Smooth muscle cell of the umbilical artery (primary cell): ENCODE data around the gene MGAM2. TPM values are rescaled to one million over a fixed set of nuclear protein-coding genes. Genes with fewer than 3 reads are reported as not detected.

ENCODE experiments used
- total RNA-seq: library from RNA; depleted of rRNA; stranded (reverse); fragments of >200 nt; gene quantifications from 2 replicates; pipeline ENCODE4 v1.2.3, GENCODE V29; 2014

The MGAM2 gene
- not detected in 2 replicates for total RNA-seq

GRCh38 chr7:142111499-142111898 is at the start of gene MGAM2:
Gene MGAM2 (plus strand): TSS chr7:142111718. CDS start chr7:142116874, 5,156 bp downstream.

DNA sequence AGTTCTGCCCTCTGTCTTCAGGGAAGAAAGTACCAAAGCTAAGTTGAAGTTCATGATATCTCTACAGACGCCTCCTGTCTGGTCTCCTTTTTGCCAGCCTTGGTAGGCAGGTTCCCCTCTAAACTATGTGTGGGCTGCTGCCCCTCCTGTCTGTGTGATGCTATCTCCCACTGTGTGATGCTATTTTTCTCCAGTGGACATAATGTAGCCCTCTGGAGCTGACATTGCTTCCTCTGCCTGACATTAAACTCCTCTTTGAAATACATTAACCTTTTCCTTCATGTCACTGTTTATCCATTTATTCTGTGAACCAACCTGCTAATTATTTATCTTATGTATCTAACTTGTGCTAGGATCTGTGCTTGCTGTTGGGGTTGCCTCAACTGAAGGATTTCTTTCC is 146.4 kb downstream of the MGAM2 start, which contains the start of gene PRSS58:
Gene PRSS58 (minus strand): TSS at position 101 of the 400 bp plus-strand sequence. CDS start 351 bp downstream, outside the sequence.

Other genes starting within 250 kb of the MGAM2 start
- gene OR9A4, start 195.3 kb upstream of the MGAM2 start, total RNA-seq = not detected in 2 replicates
- gene CLEC5A, start 164.7 kb upstream of the MGAM2 start, total RNA-seq = not detected in 2 replicates
- gene TAS2R38, start 137.9 kb upstream of the MGAM2 start, total RNA-seq = not detected in 2 replicates
- gene MGAM, start 115.8 kb upstream of the MGAM2 start, total RNA-seq = 0.05 TPM in 1 of 2 replicates, not detected in the other
- gene PRSS58, start 146.3 kb downstream of the MGAM2 start, total RNA-seq = not detected in 2 replicates